OCI-LY3 (cell line): ENCODE data around the gene SNORC.

Experiments used
- EZH2phosphoT487 ChIP-seq: fragments of 200-600 bp; shearing (Covaris generic); IDR thresholded peaks from 2 replicates; pipeline ENCODE4 v1.6.1; 2018; ENCODE audit warnings: antibody characterized with exemption, mixed run types, low read depth
- TF ChIP-seq, protein P1 (sequence below): fragments of 200-600, 300-600 bp; sonication (generic); IDR thresholded peaks from 2 replicates; pipeline ENCODE4 v1.5.1; 2014; ENCODE audit warnings: antibody characterized with exemption, low read length, low read depth

GRCh38 chr2:232829988-232830387 is 40.1 kb upstream of the SNORC start:
- TF ChIP-seq, protein P1, sequence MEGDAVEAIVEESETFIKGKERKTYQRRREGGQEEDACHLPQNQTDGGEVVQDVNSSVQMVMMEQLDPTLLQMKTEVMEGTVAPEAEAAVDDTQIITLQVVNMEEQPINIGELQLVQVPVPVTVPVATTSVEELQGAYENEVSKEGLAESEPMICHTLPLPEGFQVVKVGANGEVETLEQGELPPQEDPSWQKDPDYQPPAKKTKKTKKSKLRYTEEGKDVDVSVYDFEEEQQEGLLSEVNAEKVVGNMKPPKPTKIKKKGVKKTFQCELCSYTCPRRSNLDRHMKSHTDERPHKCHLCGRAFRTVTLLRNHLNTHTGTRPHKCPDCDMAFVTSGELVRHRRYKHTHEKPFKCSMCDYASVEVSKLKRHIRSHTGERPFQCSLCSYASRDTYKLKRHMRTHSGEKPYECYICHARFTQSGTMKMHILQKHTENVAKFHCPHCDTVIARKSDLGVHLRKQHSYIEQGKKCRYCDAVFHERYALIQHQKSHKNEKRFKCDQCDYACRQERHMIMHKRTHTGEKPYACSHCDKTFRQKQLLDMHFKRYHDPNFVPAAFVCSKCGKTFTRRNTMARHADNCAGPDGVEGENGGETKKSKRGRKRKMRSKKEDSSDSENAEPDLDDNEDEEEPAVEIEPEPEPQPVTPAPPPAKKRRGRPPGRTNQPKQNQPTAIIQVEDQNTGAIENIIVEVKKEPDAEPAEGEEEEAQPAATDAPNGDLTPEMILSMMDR: no peak
- no peak for TF ChIP-seq EZH2phosphoT487
